Upper lobe of right lung (tissue), 1 donor: ENCODE results near the gene KNDC1. TPM values are rescaled to one million over a fixed set of nuclear protein-coding genes. Genes with fewer than 3 reads are reported as not detected.

ENCODE experiments used
- ATAC-seq: fragments of 200-7000 bp; cut with Tn5 transposase; one replicate; pipeline ENCODE4 v1.9.1; 2020; ENCODE audit warnings: mild to moderate bottlenecking, moderate library complexity
- DNase-seq: peaks from one replicate; pipeline ENCODE4 v3.0.0-alpha.2; 2020
- H3K27ac ChIP-seq: fragments of 200-600 bp; one replicate; pipeline ENCODE4 v1.8.0; 2022
- H3K27me3 ChIP-seq: fragments of 200-600 bp; one replicate; pipeline ENCODE4 v1.8.0; 2022; ENCODE audit warnings: mild to moderate bottlenecking
- H3K36me3 ChIP-seq: fragments of 200-600 bp; one replicate; pipeline ENCODE4 v1.8.0; 2022
- H3K4me1 ChIP-seq: fragments of 200-600 bp; one replicate; pipeline ENCODE4 v1.8.0; 2022
- H3K4me3 ChIP-seq: fragments of 200-600 bp; one replicate; pipeline ENCODE4 v1.8.0; 2022; ENCODE audit warnings: mild to moderate bottlenecking
- H3K9me3 ChIP-seq: fragments of 200-600 bp; one replicate; pipeline ENCODE4 v1.8.0; 2022
- CTCF ChIP-seq: fragments of 200-600 bp; IDR thresholded peaks from one replicate; pipeline ENCODE4 v1.8.0; 2022; ENCODE audit warnings: antibody characterized with exemption
- intact Hi-C: fragments of 100-400 bp; cut with DNase I; formaldehyde crosslinking; loops from one replicate; pipeline ENCODE4 v1.11.0; 2022
- total RNA-seq: library from RNA; stranded (reverse); fragmentation: NEBNext Ultra II Directional; extraction: Animal tissue kit (Norgen Biotek cat#: 25700); gene quantifications from one replicate; pipeline ENCODE4 v1.2.1, GENCODE V29; 2021
- donor health status: DM: no; HTN: yes; CAD: no; lungs with severe emphysema.

The KNDC1 gene
- total RNA-seq, 1 donor from 2014 or later = 14.3 TPM

GRCh38 chr10:133189256-133189655 lies 29.2 kb downstream of the KNDC1 start:
- H3K36me3 ChIP-seq = no peaks in the 10 kb centered on the region
- H3K9me3 ChIP-seq = no peaks in the 10 kb centered on the region
- intact Hi-C loops = no loop called here
- ATAC-seq (no peak), DNase-seq (no peak)
- no peaks in the 10 kb centered on the region for H3K27me3 ChIP-seq
- H3K4me1 ChIP-seq = no peaks in the 10 kb centered on the region
- no peak for TF ChIP-seq CTCF
- no peak overlapping the region for H3K4me3 ChIP-seq
- H3K27ac ChIP-seq = no peak overlapping the region

GRCh38 chr10:133189726-133190125 lies 29.7 kb downstream of the KNDC1 start:
- ATAC-seq = no peak
- Histone ChIP-seq H3K9me3 (no peaks in the 10 kb centered on the region), H3K4me3 (no peak overlapping the region), H3K36me3 (no peaks in the 10 kb centered on the region), H3K4me1 (no peaks in the 10 kb centered on the region), H3K27me3 (no peaks in the 10 kb centered on the region), H3K27ac (no peak overlapping the region)
- intact Hi-C loops = no loop called here
- TF ChIP-seq CTCF = no peak
- no peak for DNase-seq

- no peak overlapping the region for H3K4me3 ChIP-seq
- H3K36me3 ChIP-seq = no peaks in the 10 kb centered on the region
- intact Hi-C loops = no loop called here
- no peaks in the 10 kb centered on the region for H3K27me3 ChIP-seq
- H3K9me3 ChIP-seq = no peaks in the 10 kb centered on the region
- no peak overlapping the region for H3K27ac ChIP-seq
- no peak for TF ChIP-seq CTCF
- ATAC-seq (no peak), DNase-seq (no peak)
- no peaks in the 10 kb centered on the region for H3K4me1 ChIP-seq
Observed at GRCh38 chr10:133190225-133190624, 30.2 kb downstream of the KNDC1 start.

GRCh38 chr10:133191651-133192050 lies 31.6 kb downstream of the KNDC1 start:
- Histone ChIP-seq H3K9me3 (no peaks in the 10 kb centered on the region), H3K4me1 (no peaks in the 10 kb centered on the region), H3K36me3 (no peaks in the 10 kb centered on the region), H3K27ac (no peak overlapping the region), H3K27me3 (no peaks in the 10 kb centered on the region), H3K4me3 (no peak overlapping the region)
- intact Hi-C loops = no loop called here
- no peak for TF ChIP-seq CTCF
- DNase-seq (no peak), ATAC-seq (no peak)

- Histone ChIP-seq H3K4me1 (no peaks in the 10 kb centered on the region), H3K27me3 (no peaks in the 10 kb centered on the region), H3K36me3 (no peaks in the 10 kb centered on the region), H3K27ac (no peak overlapping the region), H3K9me3 (no peaks in the 10 kb centered on the region), H3K4me3 (no peak overlapping the region)
- intact Hi-C loops = no loop called here
- DNase-seq = no peak
- no peak for ATAC-seq
- no peak for TF ChIP-seq CTCF
Observed at GRCh38 chr10:133194151-133194550, 34.1 kb downstream of the KNDC1 start.

- DNase-seq (no peak), ATAC-seq (no peak)
- H3K9me3 ChIP-seq = no peaks in the 10 kb centered on the region
- H3K27ac ChIP-seq = no peak overlapping the region
- no peaks in the 10 kb centered on the region for H3K27me3 ChIP-seq
- no peak for TF ChIP-seq CTCF
- H3K36me3 ChIP-seq = no peaks in the 10 kb centered on the region
- intact Hi-C loops = no loop called here
- no peak overlapping the region for H3K4me3 ChIP-seq
- H3K4me1 ChIP-seq = no peaks in the 10 kb centered on the region
Observed at GRCh38 chr10:133195096-133195495, 35.1 kb downstream of the KNDC1 start.
